Measurements from ENCODE around the gene SEMA5B. TPM values are rescaled to one million over a fixed set of nuclear protein-coding genes. Genes with fewer than 3 reads are reported as not detected.

SEMA5B gene
- total and polyA plus RNA-seq, 2 donors (not counting 3 experiments of a cell fraction or from before 2014, with no cell fraction given), result 0.07 TPM; not detected in 1

- no peak overlapping the region for H3K27ac ChIP-seq (ENCODE audit: insufficient read depth, low read depth, low read length)
- BruUV-seq (replicated peaks), result no TSS peak
- ChIA-PET CTCF (interaction anchor here (1.2 to 2.1 kb wide), 2 partner anchors 14 to 44 kb away, joined by 4 read pairs; partner anchors contain the start of gene SEMA5B), POLR2A (interaction anchor here (1.0 kb wide), 1 partner anchor 278 kb away, joined by 3 read pairs; the partner anchor contains the start of gene HSPBAP1)
- no peaks in the 10 kb centered on the region for H4K20me1 ChIP-seq (replicated peaks; ENCODE audit: control insufficient read depth, extremely low read depth, insufficient read depth, low read length)
- intact Hi-C loops (cut with micrococcal nuclease) (no loop called here), dilution Hi-C loops (cut with MboI; ENCODE audit: extremely low pct_ligation_motif_present, low sequenced_read_pairs) (no loop called here)
- no peak overlapping the region for H2AFZ ChIP-seq (ENCODE audit: low read depth, low read length)
- peaks cover 97% of the 10 kb centered on the region for H3K79me2 ChIP-seq (ENCODE audit: control insufficient read depth, insufficient read depth, low read length)
- no peaks in the 10 kb centered on the region for H3K9me1 ChIP-seq (replicated peaks; ENCODE audit: control insufficient read depth, extremely low read depth, insufficient read depth, low read length)
- no peak for FAIRE-seq
- TF ChIP-seq EZH2 (IDR thresholded peaks at IDR 0.05; ENCODE audit: borderline replicate concordance, low read depth, low read length, severe bottlenecking) (no peak), MYC (IDR thresholded peaks at IDR 0.05; ENCODE audit: low read depth, low read length) (no peak), POLR2A (IDR thresholded peaks at IDR 0.05; ENCODE audit: low read depth, low read length) (no peak), GATA2 (IDR thresholded peaks at IDR 0.05; ENCODE audit: insufficient read depth, insufficient read length, low read depth, low read length) (no peak), MAX (IDR thresholded peaks at IDR 0.05; ENCODE audit: insufficient read depth, insufficient read length) (no peak), CTCF (IDR thresholded peaks at IDR 0.05; ENCODE audit: extremely low read depth in 1 of 2, insufficient read depth in 1 of 2, low read depth in 1 of 2, low read length in 2 of 2) (no peak), POLR2AphosphoS5 (IDR thresholded peaks at IDR 0.05; ENCODE audit: insufficient read depth, low read depth, low read length) (no peak), JUN (IDR thresholded peaks at IDR 0.05; ENCODE audit: borderline replicate concordance, insufficient read depth, insufficient read length, low read depth) (no peak), FOS (IDR thresholded peaks at IDR 0.05; ENCODE audit: borderline replicate concordance, insufficient read depth, low read length) (no peak)
- H3K4me1 ChIP-seq (ENCODE audit: control insufficient read depth, extremely low read depth, insufficient read depth, low read length), result peaks cover 27% of the 10 kb centered on the region
- H3K9ac ChIP-seq (replicated peaks; ENCODE audit: extremely low read depth, insufficient read depth, low read length), result no peak overlapping the region
- H3K27me3 ChIP-seq (ENCODE audit: control insufficient read depth in 2 of 2, insufficient read depth in 2 of 2, low read length in 2 of 2), result no peaks in the 10 kb centered on the region
- H3K36me3 ChIP-seq (ENCODE audit: control insufficient read depth in 2 of 2, extremely low read depth in 1 of 2, insufficient read depth in 2 of 2, low read length in 2 of 2), result no peaks in the 10 kb centered on the region
- no peak overlapping the region for H3K4me2 ChIP-seq (ENCODE audit: insufficient read depth, low read length)
- DNase-seq (ENCODE audit: low read depth, low spot score), result peak; percentile 44
- H3K9me3 ChIP-seq (replicated peaks; ENCODE audit: control insufficient read depth, insufficient read depth, low read length), result no peaks in the 10 kb centered on the region
- H3K4me3 ChIP-seq (replicated peaks in 1 of 3; ENCODE audit: insufficient read depth in 1 of 3, low read depth in 1 of 3, low read length in 3 of 3), result no peak overlapping the region
Measured at GRCh38 chr3:123072152-123072551, 44.6 kb upstream of the SEMA5B start.

Measured in endothelial cell of umbilical vein (primary cell).